H1 (cell line): ENCODE measurements around the gene MMP27.

Experiments used
- BCL11A ChIP-seq, 2 experiments: IDR thresholded peaks; one replicate each; pipeline ENCODE4 v1.6.1; 2011; ENCODE audit warnings: low read depth in 2 of 2, low read length in 2 of 2, mild to moderate bottlenecking in 2 of 2
- HDAC2 ChIP-seq, 2 experiments: fragments of 300-600 bp in 1 of 2; sonication (generic) in 1 of 2; IDR thresholded peaks; 2 replicates each; pipeline ENCODE4 v1.6.1; 2011 to 2012; ENCODE audit warnings: low read depth in 2 of 2, low read length in 2 of 2, mild to moderate bottlenecking in 2 of 2, moderate library complexity in 2 of 2, borderline replicate concordance in 1 of 2, inconsistent platforms in 1 of 2
- JUND ChIP-seq: IDR thresholded peaks from 2 replicates; pipeline ENCODE4 v1.6.1; 2011; ENCODE audit warnings: mild to moderate bottlenecking, improper control_type of control experiment, low read length
- MAFK ChIP-seq: IDR thresholded peaks from 2 replicates; pipeline ENCODE4 v1.6.1; 2012; ENCODE audit warnings: low read depth, mild to moderate bottlenecking, improper control_type of control experiment, low read length
- NRF1 ChIP-seq: IDR thresholded peaks from 2 replicates; pipeline ENCODE4 v1.6.1; 2011; ENCODE audit warnings: mild to moderate bottlenecking, low read depth, low read length, improper control_type of control experiment
- PHF8 ChIP-seq: fragments of 200-600 bp; sonication (generic); conservative IDR thresholded peaks from 2 replicates; pipeline ENCODE4 v1.7.1; 2012; ENCODE audit warnings: low read depth, mild to moderate bottlenecking, inconsistent platforms, low read length, moderate library complexity
- POLR2A ChIP-seq, 2 experiments: IDR thresholded peaks; 1 replicate in 1 of 2; 2 replicates in 1 of 2; pipeline ENCODE4 v1.6.1; 2011; ENCODE audit warnings: low read depth in 2 of 2, low read length in 2 of 2, mild to moderate bottlenecking in 2 of 2; ENCODE audit errors: control extremely low read depth in 1 of 2
- SP1 ChIP-seq: IDR thresholded peaks from 2 replicates; pipeline ENCODE4 v1.6.1; 2011; ENCODE audit warnings: low read depth, low read length
- TAF1 ChIP-seq: IDR thresholded peaks from 2 replicates; pipeline ENCODE4 v1.6.1; 2011; ENCODE audit warnings: mild to moderate bottlenecking, low read depth, low read length
- TF ChIP-seq, protein P1 (sequence below), 3 experiments: IDR thresholded peaks; 1 replicate in 2 of 3; 2 replicates in 1 of 3; pipeline versions ENCODE4 v1.5.1 to v1.6.1; 2011; ENCODE audit warnings: low read length in 3 of 3, mild to moderate bottlenecking in 3 of 3, inconsistent platforms in 2 of 3, low read depth in 1 of 3, moderate library complexity in 1 of 3; ENCODE audit not compliant: insufficient read depth in 1 of 3; ENCODE audit errors: control extremely low read depth in 1 of 3
- TF ChIP-seq, protein P2 (sequence below): IDR thresholded peaks from 2 replicates; pipeline ENCODE4 v1.6.1; 2011; ENCODE audit warnings: low read length, improper control_type of control experiment
- TF ChIP-seq, protein P3 (sequence below): IDR thresholded peaks from 2 replicates; pipeline ENCODE4 v1.6.1; 2012; ENCODE audit warnings: inconsistent platforms
- TF ChIP-seq, protein P4 (sequence below): IDR thresholded peaks from 2 replicates; pipeline ENCODE4 v1.6.1; 2011; ENCODE audit warnings: low read depth, mild to moderate bottlenecking, low read length; ENCODE audit not compliant: insufficient read depth

DNA sequence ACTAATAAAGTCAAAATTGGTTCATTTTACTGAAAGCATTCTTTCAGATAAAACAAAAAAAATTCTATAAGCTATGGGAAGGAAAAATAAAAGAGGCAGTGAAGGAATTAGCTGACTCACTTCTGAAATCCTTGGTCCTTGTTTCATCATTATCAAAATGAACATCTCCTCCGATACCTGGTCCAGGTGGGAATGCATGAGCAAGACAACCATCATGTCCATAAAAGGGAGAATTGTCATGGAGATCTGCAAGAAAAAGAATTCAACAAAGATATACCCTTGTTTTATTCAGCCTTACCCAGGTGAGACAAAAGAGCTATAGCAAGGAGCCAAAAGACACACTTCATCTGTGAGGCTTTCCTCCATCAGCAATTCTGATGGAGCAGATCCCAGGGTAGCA is 47.7 kb upstream of the MMP27 start:
- TF ChIP-seq HDAC2 (IDR thresholded peaks at IDR 0.05; ENCODE audit: borderline replicate concordance in 1 of 2, low read depth in 2 of 2, low read length in 2 of 2) (no peak), JUND (no peak), MAFK (no peak), POLR2A (IDR thresholded peaks at IDR 0.05; ENCODE audit: control extremely low read depth in 1 of 2, low read depth in 2 of 2, low read length in 2 of 2) (no peak), BCL11A (IDR thresholded peaks at IDR 0.05; ENCODE audit: low read depth in 2 of 2, low read length in 2 of 2) (no peak), TAF1 (no peak), PHF8 (no peak), NRF1 (no peak), SP1 (no peak)
- TF ChIP-seq, protein P1, sequence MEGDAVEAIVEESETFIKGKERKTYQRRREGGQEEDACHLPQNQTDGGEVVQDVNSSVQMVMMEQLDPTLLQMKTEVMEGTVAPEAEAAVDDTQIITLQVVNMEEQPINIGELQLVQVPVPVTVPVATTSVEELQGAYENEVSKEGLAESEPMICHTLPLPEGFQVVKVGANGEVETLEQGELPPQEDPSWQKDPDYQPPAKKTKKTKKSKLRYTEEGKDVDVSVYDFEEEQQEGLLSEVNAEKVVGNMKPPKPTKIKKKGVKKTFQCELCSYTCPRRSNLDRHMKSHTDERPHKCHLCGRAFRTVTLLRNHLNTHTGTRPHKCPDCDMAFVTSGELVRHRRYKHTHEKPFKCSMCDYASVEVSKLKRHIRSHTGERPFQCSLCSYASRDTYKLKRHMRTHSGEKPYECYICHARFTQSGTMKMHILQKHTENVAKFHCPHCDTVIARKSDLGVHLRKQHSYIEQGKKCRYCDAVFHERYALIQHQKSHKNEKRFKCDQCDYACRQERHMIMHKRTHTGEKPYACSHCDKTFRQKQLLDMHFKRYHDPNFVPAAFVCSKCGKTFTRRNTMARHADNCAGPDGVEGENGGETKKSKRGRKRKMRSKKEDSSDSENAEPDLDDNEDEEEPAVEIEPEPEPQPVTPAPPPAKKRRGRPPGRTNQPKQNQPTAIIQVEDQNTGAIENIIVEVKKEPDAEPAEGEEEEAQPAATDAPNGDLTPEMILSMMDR (IDR thresholded peaks at IDR 0.05; ENCODE audit: control extremely low read depth in 1 of 3, insufficient read depth in 1 of 3, low read depth in 1 of 3, low read length in 3 of 3) = no peak
- TF ChIP-seq, protein P2, sequence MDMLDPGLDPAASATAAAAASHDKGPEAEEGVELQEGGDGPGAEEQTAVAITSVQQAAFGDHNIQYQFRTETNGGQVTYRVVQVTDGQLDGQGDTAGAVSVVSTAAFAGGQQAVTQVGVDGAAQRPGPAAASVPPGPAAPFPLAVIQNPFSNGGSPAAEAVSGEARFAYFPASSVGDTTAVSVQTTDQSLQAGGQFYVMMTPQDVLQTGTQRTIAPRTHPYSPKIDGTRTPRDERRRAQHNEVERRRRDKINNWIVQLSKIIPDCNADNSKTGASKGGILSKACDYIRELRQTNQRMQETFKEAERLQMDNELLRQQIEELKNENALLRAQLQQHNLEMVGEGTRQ = no peak
- TF ChIP-seq, protein P3, sequence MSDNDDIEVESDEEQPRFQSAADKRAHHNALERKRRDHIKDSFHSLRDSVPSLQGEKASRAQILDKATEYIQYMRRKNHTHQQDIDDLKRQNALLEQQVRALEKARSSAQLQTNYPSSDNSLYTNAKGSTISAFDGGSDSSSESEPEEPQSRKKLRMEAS = no peak
- TF ChIP-seq, protein P4, sequence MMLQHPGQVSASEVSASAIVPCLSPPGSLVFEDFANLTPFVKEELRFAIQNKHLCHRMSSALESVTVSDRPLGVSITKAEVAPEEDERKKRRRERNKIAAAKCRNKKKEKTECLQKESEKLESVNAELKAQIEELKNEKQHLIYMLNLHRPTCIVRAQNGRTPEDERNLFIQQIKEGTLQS = no peak
